PC-9 (cell line): Measurements from ENCODE around the gene TMED4. TPM values are rescaled to one million over a fixed set of nuclear protein-coding genes. Genes with fewer than 3 reads are reported as not detected.

Experiments used
- BruUV-seq: library from RNA; stranded (reverse); fragments of 400-500 nt; replicated peaks from 2 replicates; lab custom pipeline; 2021; lab: Mats Ljungman, UMichigan
- CTCF ChIA-PET: fragments of 300-600 bp; sonication (Branson Sonifier 250); formaldehyde crosslinking; loops from one replicate; lab custom pipeline; 2022; ENCODE audit warnings: antibody characterized with exemption; lab: Charles Lee
- POLR2A ChIA-PET: fragments of 300-600 bp; sonication (Branson Sonifier 250); formaldehyde crosslinking; loops from one replicate; lab custom pipeline; 2022; ENCODE audit warnings: antibody characterized with exemption; ENCODE audit not compliant: unreplicated experiment; lab: Charles Lee
- DNase-seq, 2 experiments: peaks; one replicate each; pipeline versions ENCODE4 v3.0.0 to v3.0.0-alpha.2; 2015 to 2022; ENCODE audit warnings: mixed read lengths in 1 of 2
- H2AFZ ChIP-seq: fragments of 200-600 bp; sonication (generic); 2 replicates; pipeline ENCODE4 v1.8.1; 2017; ENCODE audit warnings: antibody characterized with exemption
- H3F3A ChIP-seq: fragments of 200-600 bp; sonication (generic); 2 replicates; pipeline ENCODE4 v1.8.1; 2017; ENCODE audit warnings: antibody characterized with exemption, mild to moderate bottlenecking, low read depth; ENCODE audit not compliant: insufficient read depth
- H3K27ac ChIP-seq: fragments of 200-600 bp; sonication (generic); 2 replicates; pipeline ENCODE4 v1.6.1; 2016; ENCODE audit warnings: mixed run types
- H3K27me3 ChIP-seq: fragments of 200-600 bp; sonication (generic); 2 replicates; pipeline ENCODE4 v1.6.1; 2016; ENCODE audit warnings: low read depth, mixed run types; ENCODE audit not compliant: insufficient read depth
- H3K36me3 ChIP-seq: fragments of 200-600 bp; sonication (generic); 2 replicates; pipeline ENCODE4 v1.6.1; 2016; ENCODE audit warnings: low read depth, mixed run types
- H3K4me1 ChIP-seq: fragments of 200-600 bp; sonication (generic); replicated peaks from 2 replicates; pipeline ENCODE4 v1.6.1; 2016; ENCODE audit warnings: mixed run types; ENCODE audit not compliant: insufficient read depth
- H3K4me2 ChIP-seq: fragments of 200-600 bp; sonication (generic); 2 replicates; pipeline ENCODE4 v1.6.1; 2017; ENCODE audit warnings: mixed run types
- H3K4me3 ChIP-seq: fragments of 200-600 bp; sonication (generic); 2 replicates; pipeline ENCODE4 v1.6.1; 2016; ENCODE audit warnings: mixed run types
- H3K79me2 ChIP-seq: fragments of 200-600 bp; sonication (generic); 2 replicates; pipeline ENCODE4 v1.6.1; 2017; ENCODE audit warnings: low read depth, mixed run types
- H3K9me2 ChIP-seq: fragments of 200-600 bp; sonication (generic); 2 replicates; pipeline ENCODE4 v1.8.1; 2017; ENCODE audit warnings: mild to moderate bottlenecking; ENCODE audit not compliant: insufficient read depth
- H3K9me3 ChIP-seq: fragments of 200-600 bp; sonication (generic); 2 replicates; pipeline ENCODE4 v1.8.1; 2016; ENCODE audit warnings: low read depth; ENCODE audit not compliant: insufficient read depth
- H4K20me1 ChIP-seq: fragments of 200-600 bp; sonication (generic); 2 replicates; pipeline ENCODE4 v1.8.1; 2017; ENCODE audit not compliant: insufficient read depth
- EZH2 ChIP-seq: fragments of 200-600 bp; sonication (generic); IDR thresholded peaks from 2 replicates; pipeline ENCODE4 v1.8.0; 2017; ENCODE audit warnings: antibody characterized with exemption, low read depth
- intact Hi-C: fragments of 100-400 bp; cut with micrococcal nuclease; formaldehyde crosslinking; loops from one replicate; pipeline ENCODE4 v1.10.0; 2022; ENCODE audit not compliant: unreplicated experiment
- total RNA-seq: library from RNA; stranded (reverse); gene quantifications from 2 replicates; pipeline ENCODE4 v1.2.3, GENCODE V29; 2021
- TF ChIP-seq, protein P1 (sequence below): fragments of 200-600 bp; sonication (generic); conservative IDR thresholded peaks from 2 replicates; pipeline ENCODE4 v1.6.1; 2017; ENCODE audit warnings: mixed run types, antibody characterized with exemption, mild to moderate bottlenecking, moderate library complexity

Gene TMED4
- total RNA-seq, 1 experiment from 2014 or later: 134 TPM

DNA sequence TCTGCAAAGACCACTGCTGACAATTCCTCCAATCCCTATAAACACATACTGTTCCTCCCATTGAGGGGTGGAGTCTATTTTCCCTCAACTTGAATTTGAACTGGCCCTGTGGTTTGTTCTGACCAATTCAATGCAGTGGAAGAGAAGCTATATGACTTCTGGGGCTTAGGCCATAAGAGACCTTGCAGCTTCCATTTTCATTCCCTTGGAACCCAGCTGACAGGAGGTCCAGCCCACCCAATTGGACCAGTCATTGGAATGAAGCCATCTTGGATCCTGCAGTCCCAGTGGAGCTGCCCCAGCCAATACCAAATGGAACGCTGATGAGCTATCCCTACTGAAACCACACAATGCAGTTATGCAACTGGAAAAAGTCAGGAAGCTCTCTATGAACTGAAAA lies 8.9 kb upstream of the TMED4 start:
- no peak for DNase-seq
- H3F3A ChIP-seq: peaks cover 8% of the 10 kb centered on the region; the same call in 1 of the 2 replicates
- H3K27ac ChIP-seq: no peak overlapping the region
- TF ChIP-seq, protein P1, sequence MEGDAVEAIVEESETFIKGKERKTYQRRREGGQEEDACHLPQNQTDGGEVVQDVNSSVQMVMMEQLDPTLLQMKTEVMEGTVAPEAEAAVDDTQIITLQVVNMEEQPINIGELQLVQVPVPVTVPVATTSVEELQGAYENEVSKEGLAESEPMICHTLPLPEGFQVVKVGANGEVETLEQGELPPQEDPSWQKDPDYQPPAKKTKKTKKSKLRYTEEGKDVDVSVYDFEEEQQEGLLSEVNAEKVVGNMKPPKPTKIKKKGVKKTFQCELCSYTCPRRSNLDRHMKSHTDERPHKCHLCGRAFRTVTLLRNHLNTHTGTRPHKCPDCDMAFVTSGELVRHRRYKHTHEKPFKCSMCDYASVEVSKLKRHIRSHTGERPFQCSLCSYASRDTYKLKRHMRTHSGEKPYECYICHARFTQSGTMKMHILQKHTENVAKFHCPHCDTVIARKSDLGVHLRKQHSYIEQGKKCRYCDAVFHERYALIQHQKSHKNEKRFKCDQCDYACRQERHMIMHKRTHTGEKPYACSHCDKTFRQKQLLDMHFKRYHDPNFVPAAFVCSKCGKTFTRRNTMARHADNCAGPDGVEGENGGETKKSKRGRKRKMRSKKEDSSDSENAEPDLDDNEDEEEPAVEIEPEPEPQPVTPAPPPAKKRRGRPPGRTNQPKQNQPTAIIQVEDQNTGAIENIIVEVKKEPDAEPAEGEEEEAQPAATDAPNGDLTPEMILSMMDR: no peak
- no peak for TF ChIP-seq EZH2
- POLR2A ChIA-PET: interaction anchor here (0.6 kb wide), 2 partner anchors 49 to 120 kb away, joined by 6 to 42 read pairs; no protein-coding TSS in a partner anchor
- no peaks in the 10 kb centered on the region for H3K9me3 ChIP-seq
- H3K4me2 ChIP-seq: no peak overlapping the region
- H2AFZ ChIP-seq: no peak overlapping the region
- H3K36me3 ChIP-seq: no peaks in the 10 kb centered on the region
- intact Hi-C loops: no loop called here
- no peak overlapping the region for H3K4me3 ChIP-seq
- no peaks in the 10 kb centered on the region for H4K20me1 ChIP-seq
- H3K9me2 ChIP-seq: no peaks in the 10 kb centered on the region
- no peaks in the 10 kb centered on the region for H3K79me2 ChIP-seq
- H3K27me3 ChIP-seq: no peaks in the 10 kb centered on the region
- CTCF ChIA-PET: interaction anchor here (0.5 to 0.7 kb wide), 3 partner anchors 13 to 312 kb away, joined by 7 to 9 read pairs (median 8); no protein-coding TSS in a partner anchor
- peaks cover 4% of the 10 kb centered on the region; the same call in 1 of the 2 replicates for H3K4me1 ChIP-seq
- BruUV-seq: no TSS peak

DNA sequence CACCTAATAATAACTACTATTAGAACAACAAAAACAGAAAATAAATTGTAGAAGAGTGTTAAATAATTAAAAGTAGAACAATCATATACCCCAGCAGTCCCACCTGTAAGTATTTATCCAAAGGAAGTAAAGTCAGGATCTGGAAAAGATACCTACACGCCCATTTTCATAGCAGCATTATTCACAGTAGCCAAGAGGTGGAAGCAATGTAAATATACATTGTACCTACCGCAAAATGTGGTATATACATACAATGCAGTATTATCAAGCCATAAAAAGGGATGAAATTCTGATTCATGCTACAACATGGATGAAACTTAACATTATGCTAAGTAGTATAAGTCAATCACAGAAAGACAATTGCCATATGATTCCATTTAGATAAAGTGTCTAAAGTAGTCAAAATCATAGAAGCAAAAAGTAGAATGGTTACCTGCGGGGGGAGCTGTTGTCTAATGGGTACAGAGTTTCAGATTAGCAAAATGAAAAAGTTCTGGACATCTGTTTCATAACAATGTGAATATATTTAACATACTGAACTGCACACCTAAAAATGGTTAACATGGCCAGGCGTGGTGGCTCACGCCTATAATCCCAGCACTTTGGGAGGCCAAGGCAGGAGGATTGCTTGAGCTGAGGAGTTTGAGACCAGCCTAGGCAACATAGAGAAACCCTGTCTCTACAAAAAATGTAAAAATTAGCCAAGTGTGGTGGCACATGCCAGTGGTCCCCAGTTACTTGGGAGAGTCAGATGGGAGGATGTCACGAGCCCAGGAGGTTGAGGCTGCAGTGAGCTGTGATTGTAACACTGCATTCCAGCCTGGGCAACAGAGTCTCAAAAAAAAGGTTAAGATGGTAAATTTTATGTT lies 6.0 kb upstream of the TMED4 start:
- Histone ChIP-seq H3K27ac (no peak overlapping the region), H3K4me2 (peak overlapping the region; percentile 22; the same call in 1 of the 2 replicates), H3F3A (peaks cover 9% of the 10 kb centered on the region), H3K9me3 (no peaks in the 10 kb centered on the region), H3K27me3 (no peaks in the 10 kb centered on the region), H3K4me3 (no peak overlapping the region), H3K79me2 (no peaks in the 10 kb centered on the region), H3K4me1 (peaks cover 11% of the 10 kb centered on the region), H2AFZ (0 out of 2 replicates have a peak overlapping the region, but pooled peaks have one; percentile 7), H3K36me3 (no peaks in the 10 kb centered on the region), H4K20me1 (no peaks in the 10 kb centered on the region), H3K9me2 (no peaks in the 10 kb centered on the region)
- intact Hi-C loops: loop anchor here (1.0 to 10.0 kb wide), 9 partner anchors 51 to 674 kb away; partner anchors contain the start of genes H2AZ2, PPIA and ZMIZ2
- no TSS peak for BruUV-seq
- DNase-seq: peak; percentile 69 to 74
- TF ChIP-seq, protein P1: peak; percentile 95
- TF ChIP-seq EZH2: no peak
- CTCF ChIA-PET: interaction anchor here (0.6 to 1.5 kb wide), 3 partner anchors 51 to 332 kb away, joined by 3 to 5 read pairs (median 3); no protein-coding TSS in a partner anchor
- POLR2A ChIA-PET: interaction anchor here (0.6 kb wide), 2 partner anchors 19 to 52 kb away, joined by 3 to 4 read pairs; partner anchors contain the start of gene OGDH

DNA sequence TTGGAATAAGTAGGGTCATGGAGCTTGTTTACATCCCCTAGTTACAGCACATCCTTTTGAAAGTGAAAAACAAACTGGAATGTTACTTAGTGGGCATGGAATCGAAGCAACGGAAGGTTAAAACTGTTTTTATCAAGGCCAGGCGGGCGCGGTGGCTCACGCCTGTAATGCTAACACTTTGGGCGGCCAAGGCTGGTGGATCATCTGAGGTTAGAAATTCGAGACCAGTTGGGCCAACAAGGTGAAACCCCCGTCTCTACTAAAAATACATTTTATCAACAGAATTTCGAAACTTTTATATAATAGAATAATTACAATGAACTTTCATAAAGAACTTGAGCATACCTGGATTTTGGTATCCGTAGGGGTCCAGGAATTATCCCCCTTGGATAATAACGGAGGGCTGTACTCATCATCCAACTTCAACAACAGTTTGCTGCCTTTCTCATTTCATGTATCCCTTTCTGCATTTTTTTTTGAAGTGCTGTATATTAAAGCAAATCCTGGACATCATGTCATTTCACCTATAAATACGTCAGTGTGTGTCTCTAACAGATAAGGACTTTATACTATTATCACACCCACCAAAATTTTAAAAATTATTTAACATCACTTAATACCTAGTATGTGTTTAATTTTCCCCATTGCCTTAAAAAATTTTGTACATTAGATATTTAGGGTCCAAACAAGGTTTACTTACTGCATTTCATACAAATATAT lies 1.3 kb upstream of the TMED4 start:
- TF ChIP-seq, protein P1: no peak
- TF ChIP-seq EZH2: no peak
- Histone ChIP-seq H3K4me2 (peak overlapping the region; percentile 77), H2AFZ (peak overlapping the region; percentile 94), H3K9me2 (no peaks in the 10 kb centered on the region), H3K4me3 (peak overlapping the region; percentile 92), H3F3A (peaks cover 49% of the 10 kb centered on the region), H3K4me1 (peaks cover 29% of the 10 kb centered on the region), H4K20me1 (peaks cover 5% of the 10 kb centered on the region), H3K9me3 (no peaks in the 10 kb centered on the region), H3K27me3 (no peaks in the 10 kb centered on the region), H3K36me3 (peaks cover 20% of the 10 kb centered on the region), H3K79me2 (peaks cover 36% of the 10 kb centered on the region), H3K27ac (peak overlapping the region; percentile 78)
- no peak for DNase-seq
- BruUV-seq: no TSS peak
- ChIA-PET POLR2A (interaction anchor here (0.6 to 1.0 kb wide), 3 partner anchors 9 to 267 kb away, joined by 4 to 12 read pairs (median 4); partner anchors contain the start of genes DDX56 and H2AZ2), CTCF (no interaction called here)
- intact Hi-C loops: loop anchor here (10.0 kb wide), 1 partner anchor 401 kb away; no protein-coding TSS in a partner anchor
